ENCODE measurements around the gene PAPLN.

GRCh38 chr14:73283608-73284379 lies 46.5 kb downstream of the PAPLN start:
- no peak for TF ChIP-seq EZH2 (IDR thresholded peaks at IDR 0.05; ENCODE audit: low read length, unreplicated experiment)
- peak; percentile 86 for TF ChIP-seq CTCF (conservative IDR thresholded peaks at IDR 0.05; ENCODE audit: low read depth, low read length)
- TF ChIP-seq EZH2phosphoT487 (IDR thresholded peaks at IDR 0.05; ENCODE audit: borderline replicate concordance, low read length) = no peak
